ENCODE measurements around the gene CCR7. TPM values are rescaled to one million over a fixed set of nuclear protein-coding genes. Genes with fewer than 3 reads are reported as not detected.

The CCR7 gene
- total and polyA plus RNA-seq, 2 donors from 2014 or later = 0.17 to 7.1 TPM

- FAIRE-seq (no peak), DNase-seq (no peak)
- Histone ChIP-seq H3K27ac (ENCODE audit: low read depth in 2 of 2, low read length in 2 of 2) (no peak overlapping the region), H3K4me3 (ENCODE audit: low read length in 3 of 3) (no peak overlapping the region), H3K4me1 (ENCODE audit: control insufficient read depth in 2 of 3, insufficient read depth in 2 of 3, low read depth in 1 of 3, low read length in 3 of 3) (no peaks in the 10 kb centered on the region), H3K9ac (ENCODE audit: low read length in 3 of 3) (no peak overlapping the region), H3K27me3 (ENCODE audit: control insufficient read depth, insufficient read depth, low read length) (no peaks in the 10 kb centered on the region), H3K9me3 (ENCODE audit: control insufficient read depth in 2 of 3, insufficient read depth in 1 of 3, low read length in 3 of 3) (no peaks in the 10 kb centered on the region), H3K36me3 (ENCODE audit: control insufficient read depth in 2 of 3, insufficient read depth in 3 of 3, low read length in 3 of 3) (no peaks in the 10 kb centered on the region)
- intact Hi-C loops (cut with DNase I) = no loop called here
- TF ChIP-seq CTCF (IDR thresholded peaks at IDR 0.05; ENCODE audit: borderline replicate concordance, extremely low read depth, insufficient read depth) = no peak
Measured at GRCh38 chr17:40514013-40514875, 51.0 kb downstream of the CCR7 start.

- H3K9me3 ChIP-seq (ENCODE audit: control insufficient read depth in 2 of 3, insufficient read depth in 1 of 3, low read length in 3 of 3) = no peaks in the 10 kb centered on the region
- FAIRE-seq (no peak), DNase-seq (no peak)
- no peak overlapping the region for H3K27ac ChIP-seq (ENCODE audit: low read depth in 2 of 2, low read length in 2 of 2)
- no peaks in the 10 kb centered on the region for H3K27me3 ChIP-seq (ENCODE audit: control insufficient read depth, insufficient read depth, low read length)
- H3K4me1 ChIP-seq (ENCODE audit: control insufficient read depth in 2 of 3, insufficient read depth in 2 of 3, low read depth in 1 of 3, low read length in 3 of 3) = no peaks in the 10 kb centered on the region
- intact Hi-C loops (cut with DNase I) = no loop called here
- H3K4me3 ChIP-seq (ENCODE audit: low read length in 3 of 3) = no peak overlapping the region
- no peak for TF ChIP-seq CTCF (IDR thresholded peaks at IDR 0.05; ENCODE audit: borderline replicate concordance, extremely low read depth, insufficient read depth)
- H3K9ac ChIP-seq (ENCODE audit: low read length in 3 of 3) = no peak overlapping the region
- H3K36me3 ChIP-seq (ENCODE audit: control insufficient read depth in 2 of 3, insufficient read depth in 3 of 3, low read length in 3 of 3) = no peaks in the 10 kb centered on the region
Measured at GRCh38 chr17:40511667-40512220, 53.5 kb downstream of the CCR7 start.

DNA sequence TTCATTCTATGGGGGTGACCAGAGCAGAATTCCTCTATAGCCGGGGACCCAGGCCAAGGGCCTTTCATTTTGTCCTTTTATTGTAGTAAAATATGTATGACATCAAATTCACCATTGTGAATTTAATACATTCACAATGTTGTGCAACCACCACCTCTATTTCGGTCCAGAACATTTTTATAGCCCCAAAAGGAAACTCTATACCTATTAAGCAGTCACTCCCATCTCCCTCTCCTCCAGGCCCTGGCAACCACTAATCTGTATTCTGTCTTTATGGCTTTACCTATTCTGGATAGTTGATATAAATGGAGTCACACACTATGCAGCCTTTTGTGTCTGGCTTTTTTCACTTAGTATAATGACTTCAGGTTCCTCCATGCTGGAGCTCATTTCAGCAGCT, 54.1 kb downstream of the CCR7 start:
- DNase-seq (no peak), FAIRE-seq (no peak)
- no peak for TF ChIP-seq CTCF (IDR thresholded peaks at IDR 0.05; ENCODE audit: borderline replicate concordance, extremely low read depth, insufficient read depth)
- Histone ChIP-seq H3K4me3 (ENCODE audit: low read length in 3 of 3) (no peak overlapping the region), H3K36me3 (ENCODE audit: control insufficient read depth in 2 of 3, insufficient read depth in 3 of 3, low read length in 3 of 3) (no peaks in the 10 kb centered on the region), H3K9me3 (ENCODE audit: control insufficient read depth in 2 of 3, insufficient read depth in 1 of 3, low read length in 3 of 3) (no peaks in the 10 kb centered on the region), H3K27ac (ENCODE audit: low read depth in 2 of 2, low read length in 2 of 2) (no peak overlapping the region), H3K9ac (ENCODE audit: low read length in 3 of 3) (no peak overlapping the region), H3K27me3 (ENCODE audit: control insufficient read depth, insufficient read depth, low read length) (no peaks in the 10 kb centered on the region), H3K4me1 (ENCODE audit: control insufficient read depth in 2 of 3, insufficient read depth in 2 of 3, low read depth in 1 of 3, low read length in 3 of 3) (no peaks in the 10 kb centered on the region)
- intact Hi-C loops (cut with DNase I) = no loop called here
